Glomerular endothelial cell (primary cell): ENCODE results near the gene ABCD1. TPM values are rescaled to one million over a fixed set of nuclear protein-coding genes. Genes with fewer than 3 reads are reported as not detected.
"Not testable (repeated sequence)": the region's sequence is repeated elsewhere in the genome, so short reads cannot be mapped to it uniquely, and the experiment has no call there.

Experiments used
- DNase-seq: peaks from one replicate; pipeline ENCODE4 v3.0.0-alpha.2; 2011; ENCODE audit warnings: low read depth, low spot score; ENCODE audit errors: extremely low read depth
- total RNA-seq: library from RNA; depleted of rRNA; stranded (reverse); fragments of >200 nt; gene quantifications from 2 replicates; pipeline ENCODE4 v1.2.3, GENCODE V29; 2015

Gene ABCD1
- total RNA-seq, 1 donor from 2014 or later = 20.9 TPM

- not testable (repeated sequence) for DNase-seq
These were observed 22.3 kb downstream of the ABCD1 start for GRCh38 chrX:153746991-153747390.

- DNase-seq = not testable (repeated sequence)
These were observed 24.4 kb downstream of the ABCD1 start for GRCh38 chrX:153749017-153749416.

- no peak for DNase-seq
These were observed 25.6 kb downstream of the ABCD1 start for GRCh38 chrX:153750127-153750774.

GRCh38 chrX:153755136-153755535 is 30.5 kb downstream of the ABCD1 start:
- DNase-seq = no peak

- no peak for DNase-seq
These were observed 37.2 kb downstream of the ABCD1 start for GRCh38 chrX:153761863-153762262.

- no peak for DNase-seq
These were observed 38.0 kb downstream of the ABCD1 start for GRCh38 chrX:153762626-153763173.

- DNase-seq = no peak
These were observed 38.8 kb downstream of the ABCD1 start for GRCh38 chrX:153763298-153763932.

- no peak for DNase-seq
These were observed 39.5 kb downstream of the ABCD1 start, which contains the start of gene PLXNB3 for GRCh38 chrX:153763989-153764755. PLXNB3 (plus strand) TSS chrX:153764249; CDS start chrX:153765536, 1,287 bp downstream.

- DNase-seq = no peak
These were observed 40.1 kb downstream of the ABCD1 start for GRCh38 chrX:153764786-153765137.

- DNase-seq = no peak
These were observed 40.8 kb downstream of the ABCD1 start for GRCh38 chrX:153765138-153766079.

GRCh38 chrX:153766098-153766817 is 41.6 kb downstream of the ABCD1 start:
- DNase-seq = no peak

GRCh38 chrX:153766871-153767673 is 42.4 kb downstream of the ABCD1 start:
- no peak for DNase-seq

GRCh38 chrX:153767674-153768055 is 43.0 kb downstream of the ABCD1 start:
- DNase-seq = no peak

GRCh38 chrX:153768311-153769157 is 43.9 kb downstream of the ABCD1 start:
- DNase-seq = no peak

GRCh38 chrX:153769158-153769864 is 44.7 kb downstream of the ABCD1 start:
- DNase-seq = no peak

GRCh38 chrX:153769865-153770600 is 45.4 kb downstream of the ABCD1 start:
- DNase-seq = no peak
